Tibial nerve (tissue), 4 donors: Measurements from ENCODE around the gene WFDC5.

Source experiments
- CTCF ChIP-seq, 5 experiments: fragments of 200-600 bp in 3 of 5; fragments of 450-650 bp in 2 of 5; sonication (generic) in 3 of 5; IDR thresholded peaks; one replicate each; pipeline ENCODE4 v1.5.1; 2016 to 2019; ENCODE audit warnings: antibody characterized with exemption in 5 of 5, mild to moderate bottlenecking in 3 of 5, moderate library complexity in 2 of 5
- EP300 ChIP-seq, 2 donors: sonication (generic); formaldehyde crosslinking; IDR thresholded peaks; one replicate each; pipeline ENCODE4 v1.6.1; 2017; ENCODE audit warnings: antibody characterized with exemption in 2 of 2, mild to moderate bottlenecking in 1 of 2
- POLR2A ChIP-seq, 2 donors: fragments of 450-650 bp; IDR thresholded peaks; one replicate each; pipeline ENCODE4 v1.6.1; 2017; ENCODE audit warnings: antibody characterized with exemption in 2 of 2, mild to moderate bottlenecking in 2 of 2, moderate library complexity in 2 of 2

- no peak for TF ChIP-seq POLR2A (IDR thresholded peaks at IDR 0.05)
- no peak for TF ChIP-seq CTCF (IDR thresholded peaks at IDR 0.05)
- no peak for TF ChIP-seq EP300 (IDR thresholded peaks at IDR 0.05)
Measured at GRCh38 chr20:45109634-45110033, 5.3 kb downstream of the WFDC5 start.
